GM12873 (cell line): Measurements from ENCODE around the gene BAG5.

ENCODE experiments used
- TF ChIP-seq, protein P1 (sequence below): IDR thresholded peaks from 2 replicates; pipeline ENCODE4 v1.5.1; 2012; ENCODE audit warnings: low read depth, mild to moderate bottlenecking, moderate library complexity, low read length, control low read depth; ENCODE audit not compliant: insufficient read depth; ENCODE audit errors: missing control alignments

Gene BAG5

DNA sequence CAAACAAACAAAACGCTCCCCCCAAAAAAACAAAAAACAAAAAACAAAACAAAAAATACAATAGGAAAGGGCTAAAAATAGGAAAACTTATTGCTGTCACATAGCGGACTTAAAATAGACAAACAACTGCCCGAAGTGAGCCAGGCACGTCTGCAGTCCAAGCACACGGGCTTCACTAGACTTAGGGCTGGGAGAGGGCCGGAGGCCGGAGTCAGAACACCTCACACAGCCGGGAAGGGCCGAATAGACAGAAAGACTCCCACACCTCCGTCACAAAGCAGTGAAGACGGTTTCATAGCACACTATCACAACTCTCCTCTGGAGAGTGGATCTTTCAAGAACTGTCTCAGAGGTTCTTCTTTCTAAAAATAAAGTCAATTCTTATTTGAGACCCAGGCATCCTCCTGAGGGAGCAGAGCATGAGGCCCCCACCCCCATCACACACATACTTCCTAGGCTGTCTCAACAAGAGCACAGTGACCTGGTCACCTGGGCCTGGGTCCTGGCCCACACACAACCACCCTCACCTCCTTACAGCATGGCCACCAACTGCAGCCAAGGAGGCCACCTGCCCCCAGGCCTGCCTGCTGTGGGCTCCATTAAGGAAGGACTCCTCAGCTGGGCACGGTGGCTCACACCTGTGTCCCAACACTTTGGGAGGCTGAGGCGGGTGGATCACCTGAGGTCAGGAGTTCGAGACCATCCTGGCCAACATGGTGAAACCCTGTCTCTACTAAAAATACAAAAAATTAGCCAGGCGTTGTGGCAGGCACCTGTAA is 6.7 kb downstream of the BAG5 start:
- TF ChIP-seq, protein P1, sequence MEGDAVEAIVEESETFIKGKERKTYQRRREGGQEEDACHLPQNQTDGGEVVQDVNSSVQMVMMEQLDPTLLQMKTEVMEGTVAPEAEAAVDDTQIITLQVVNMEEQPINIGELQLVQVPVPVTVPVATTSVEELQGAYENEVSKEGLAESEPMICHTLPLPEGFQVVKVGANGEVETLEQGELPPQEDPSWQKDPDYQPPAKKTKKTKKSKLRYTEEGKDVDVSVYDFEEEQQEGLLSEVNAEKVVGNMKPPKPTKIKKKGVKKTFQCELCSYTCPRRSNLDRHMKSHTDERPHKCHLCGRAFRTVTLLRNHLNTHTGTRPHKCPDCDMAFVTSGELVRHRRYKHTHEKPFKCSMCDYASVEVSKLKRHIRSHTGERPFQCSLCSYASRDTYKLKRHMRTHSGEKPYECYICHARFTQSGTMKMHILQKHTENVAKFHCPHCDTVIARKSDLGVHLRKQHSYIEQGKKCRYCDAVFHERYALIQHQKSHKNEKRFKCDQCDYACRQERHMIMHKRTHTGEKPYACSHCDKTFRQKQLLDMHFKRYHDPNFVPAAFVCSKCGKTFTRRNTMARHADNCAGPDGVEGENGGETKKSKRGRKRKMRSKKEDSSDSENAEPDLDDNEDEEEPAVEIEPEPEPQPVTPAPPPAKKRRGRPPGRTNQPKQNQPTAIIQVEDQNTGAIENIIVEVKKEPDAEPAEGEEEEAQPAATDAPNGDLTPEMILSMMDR, result no peak

DNA sequence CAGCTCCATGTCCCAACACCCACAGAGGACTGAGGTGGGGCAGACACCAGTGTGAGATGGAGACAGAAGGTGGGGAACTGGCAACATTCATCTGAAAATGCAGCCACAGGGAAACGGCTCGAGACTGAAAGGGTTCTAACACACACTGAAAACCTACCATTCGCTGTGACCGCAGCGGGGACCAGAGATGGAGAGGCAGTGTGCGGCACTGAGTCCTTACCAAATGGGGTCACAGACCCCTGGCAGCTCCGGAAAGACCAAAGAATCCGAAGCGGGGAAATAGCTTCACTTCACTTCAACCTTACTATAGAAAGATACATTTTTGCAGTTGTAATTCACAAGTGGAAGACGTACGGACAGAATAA is 9.6 kb downstream of the BAG5 start:
- TF ChIP-seq, protein P1, result no peak

DNA sequence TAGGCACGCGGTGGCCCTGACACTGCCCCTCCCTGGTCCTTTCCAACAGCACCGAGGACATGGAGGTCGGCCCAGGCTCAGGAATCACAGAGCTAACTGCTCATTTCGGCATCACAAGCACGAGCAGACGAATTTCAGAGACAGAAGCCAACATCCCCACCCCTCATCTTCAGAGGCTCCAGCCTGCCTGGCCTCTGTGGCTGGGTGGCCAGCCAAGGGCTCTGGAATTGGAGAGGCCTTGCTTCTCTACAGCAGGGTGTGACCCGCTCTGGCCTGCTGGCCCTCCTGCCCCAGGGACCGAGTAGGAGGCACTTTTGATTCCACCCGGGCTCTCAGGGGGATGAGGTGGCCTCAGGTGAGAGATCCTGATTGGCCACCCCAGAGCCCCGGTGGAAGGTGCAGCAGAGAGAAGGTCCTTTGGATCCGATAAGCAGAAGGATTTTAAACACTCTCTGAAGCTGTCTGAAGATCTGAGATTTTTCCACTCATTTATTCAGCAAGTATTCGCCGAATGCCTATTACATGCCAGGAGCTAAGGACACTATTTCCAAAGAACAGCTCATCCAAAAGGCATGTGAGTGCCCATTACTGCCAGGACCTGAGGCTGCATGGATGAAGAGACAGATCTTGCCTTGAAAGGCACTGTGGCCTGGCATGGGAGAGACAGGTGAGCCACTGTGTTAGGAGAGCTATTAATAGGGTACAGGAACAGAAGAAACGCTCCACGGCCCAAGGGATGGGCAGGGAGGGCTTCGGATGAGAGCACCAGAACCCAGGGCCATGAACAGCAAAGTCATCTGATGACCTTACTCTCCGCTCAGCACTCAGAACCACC is 10.2 kb downstream of the BAG5 start:
- TF ChIP-seq, protein P1, result no peak

DNA sequence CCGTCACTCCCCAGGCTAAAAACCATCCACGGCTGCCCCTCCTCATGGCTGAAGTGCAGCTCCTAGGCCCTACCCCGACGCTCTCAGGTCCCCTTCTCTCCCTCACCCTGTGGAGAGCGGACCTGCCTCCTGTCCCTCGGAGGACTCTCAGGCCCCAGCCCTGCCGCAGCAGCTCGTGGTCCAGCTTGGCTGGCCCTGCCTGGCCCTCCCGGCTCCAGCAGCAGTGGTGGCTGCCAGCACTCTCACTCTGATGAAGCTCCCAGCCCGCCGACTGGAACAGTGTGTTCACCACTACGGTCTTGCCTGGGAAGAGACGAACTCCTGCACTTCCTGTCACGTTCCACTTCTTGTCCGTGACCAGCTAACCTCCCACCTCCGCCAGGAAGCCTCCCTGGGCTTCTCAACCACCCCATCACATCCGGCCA is 11.1 kb downstream of the BAG5 start:
- TF ChIP-seq, protein P1, result no peak

DNA sequence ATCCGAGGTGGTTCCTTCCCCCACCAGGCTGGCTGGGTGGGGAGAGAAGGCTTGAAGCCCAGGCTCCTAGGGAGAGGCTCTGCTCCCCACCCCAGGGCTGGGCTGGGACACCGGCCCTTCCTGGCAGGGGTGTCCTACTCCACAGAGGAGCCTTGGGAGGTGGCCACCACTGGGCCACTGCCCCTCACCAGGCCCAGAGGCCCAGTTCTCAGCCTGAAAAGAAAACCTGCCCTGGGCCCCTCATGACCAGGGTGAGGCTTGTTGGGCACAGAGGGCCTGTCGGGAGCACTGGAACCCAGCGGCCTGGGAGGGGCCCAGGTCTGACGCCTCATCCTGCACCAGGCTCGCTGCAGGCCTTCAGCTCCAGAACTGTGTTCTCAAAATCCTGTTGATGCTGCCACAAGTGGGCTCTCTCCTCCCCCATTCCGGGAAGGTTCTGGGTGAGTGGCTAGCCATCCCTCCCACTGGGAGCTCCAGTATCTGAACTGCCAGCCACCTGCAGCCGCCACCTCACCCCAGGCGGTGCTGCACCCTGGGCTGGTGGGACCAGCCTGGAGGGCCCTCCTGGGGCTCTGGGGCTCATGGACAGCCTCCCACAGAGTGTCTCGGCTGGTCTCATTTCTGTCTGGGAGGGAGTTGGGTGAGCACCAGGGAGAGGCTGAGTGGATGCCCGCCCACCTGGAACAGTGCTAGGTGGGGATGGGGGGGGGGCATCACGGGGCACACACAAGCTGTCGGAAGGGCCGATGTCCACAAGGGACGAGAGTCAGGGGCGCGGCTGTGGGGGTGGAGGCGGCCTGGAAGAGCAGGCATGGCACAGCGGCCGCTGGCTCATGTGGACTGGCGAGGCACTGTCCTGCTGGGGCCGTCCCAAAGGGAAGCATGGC is 11.8 kb downstream of the BAG5 start:
- TF ChIP-seq, protein P1, result no peak

DNA sequence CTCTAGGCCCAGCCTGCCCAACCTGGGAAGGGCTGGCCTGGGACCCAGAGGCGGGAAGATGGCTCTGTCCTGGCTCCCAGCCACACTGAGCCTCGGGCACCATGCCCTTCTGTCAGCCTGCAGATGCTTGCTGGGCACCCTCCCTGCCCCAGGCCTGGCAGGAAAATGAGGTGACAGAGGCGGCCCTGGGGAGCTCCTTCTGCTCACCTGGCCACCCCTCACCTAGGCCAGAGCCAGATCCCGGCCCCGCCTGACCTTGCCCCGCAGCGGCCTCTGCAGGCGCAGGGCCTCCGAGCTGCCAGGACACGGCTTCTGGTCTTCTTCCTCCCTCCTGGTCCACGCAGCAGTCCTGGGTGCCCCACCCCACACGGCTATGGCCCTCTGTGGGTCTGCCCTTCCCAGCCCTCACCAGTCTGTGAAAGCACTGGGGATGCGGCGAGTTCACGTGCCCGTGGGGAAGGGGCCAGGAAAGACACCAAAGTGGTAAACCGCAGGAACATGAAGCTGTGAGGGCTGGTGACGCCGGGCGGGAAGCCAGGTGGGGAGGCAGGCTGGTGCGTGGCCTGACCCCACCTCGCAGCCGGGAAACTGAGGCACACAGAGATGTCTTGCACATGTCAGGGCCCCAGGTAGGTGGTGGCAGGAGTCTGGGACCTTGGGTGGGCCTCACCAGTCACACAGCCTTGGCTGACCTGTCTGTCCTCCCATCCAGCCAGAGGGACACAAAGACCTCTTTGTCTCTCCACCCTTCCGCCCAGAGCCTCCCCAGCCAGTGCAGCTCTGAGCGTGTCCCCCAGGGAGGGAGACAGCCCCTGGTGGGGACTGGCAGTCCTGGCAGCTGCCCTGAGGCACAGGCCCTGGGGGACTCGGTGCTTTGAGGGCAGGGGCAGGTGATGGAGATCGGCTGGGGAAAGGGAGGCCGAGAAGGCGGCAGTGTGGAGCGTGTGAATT is 12.8 kb downstream of the BAG5 start:
- TF ChIP-seq, protein P1, result no peak
